Neuronal stem cell (in vitro differentiated cells): ENCODE results near the gene EARS2. TPM values are rescaled to one million over a fixed set of nuclear protein-coding genes. Genes with fewer than 3 reads are reported as not detected.

Source experiments
- DNase-seq: peaks from one replicate; pipeline ENCODE4 v3.0.0-alpha.2; 2013; ENCODE audit warnings: low spot score
- H2AFZ ChIP-seq: one replicate; pipeline ENCODE4 v1.6.1; 2013; ENCODE audit warnings: mild to moderate bottlenecking, low read length, inconsistent platforms
- H2AK5ac ChIP-seq: 2 replicates; pipeline ENCODE4 v1.6.1; 2013; ENCODE audit warnings: low read depth, mild to moderate bottlenecking, inconsistent platforms, low read length, moderate library complexity, mixed read lengths
- H2BK120ac ChIP-seq: 2 replicates; pipeline ENCODE4 v1.6.1; 2013; ENCODE audit warnings: low read depth, mild to moderate bottlenecking, inconsistent platforms, low read length, moderate library complexity, mixed read lengths
- H2BK12ac ChIP-seq: one replicate; pipeline ENCODE4 v1.6.1; 2013; ENCODE audit warnings: low read length, inconsistent platforms
- H2BK15ac ChIP-seq: 2 replicates; pipeline ENCODE4 v1.6.1; 2013; ENCODE audit warnings: mild to moderate bottlenecking, low read length, inconsistent platforms, mixed read lengths
- H2BK5ac ChIP-seq: one replicate; pipeline ENCODE4 v1.6.1; 2013; ENCODE audit warnings: inconsistent platforms, mild to moderate bottlenecking, low read length, moderate library complexity
- H3K14ac ChIP-seq: one replicate; pipeline ENCODE4 v1.6.1; 2013; ENCODE audit warnings: low read length, inconsistent platforms
- H3K18ac ChIP-seq: 2 replicates; pipeline ENCODE4 v1.6.1; 2013; ENCODE audit warnings: low read length, inconsistent platforms
- H3K23ac ChIP-seq: 2 replicates; pipeline ENCODE4 v1.6.1; 2013; ENCODE audit warnings: low read depth, mild to moderate bottlenecking, mixed read lengths, low read length, inconsistent platforms; ENCODE audit not compliant: poor library complexity
- H3K27ac ChIP-seq: replicated peaks from 3 replicates; pipeline ENCODE4 v1.5.1; 2013; ENCODE audit warnings: low read length, inconsistent platforms
- H3K27me3 ChIP-seq, 3 experiments: 2 replicates each; pipeline ENCODE4 v1.6.1; 2013; ENCODE audit warnings: low read length in 3 of 3, mild to moderate bottlenecking in 2 of 3, inconsistent platforms in 1 of 3, low read depth in 1 of 3, mixed read lengths in 1 of 3, moderate library complexity in 1 of 3; ENCODE audit not compliant: control insufficient read depth in 3 of 3, insufficient read depth in 3 of 3
- H3K36me3 ChIP-seq, 2 donors: replicated peaks in 1 of 2; 2 replicates each; pipeline ENCODE4 v1.6.1; 2013; ENCODE audit warnings: low read length in 2 of 2; ENCODE audit not compliant: control insufficient read depth in 2 of 2, insufficient read depth in 2 of 2
- H3K4ac ChIP-seq: 2 replicates; pipeline ENCODE4 v1.6.1; 2013; ENCODE audit warnings: inconsistent platforms, mild to moderate bottlenecking, low read length, moderate library complexity
- H3K4me1 ChIP-seq, 2 donors: 1 replicate in 1 of 2; 2 replicates in 1 of 2; pipeline ENCODE4 v1.6.1; 2013; ENCODE audit warnings: low read length in 2 of 2, low read depth in 1 of 2; ENCODE audit not compliant: control insufficient read depth in 2 of 2, insufficient read depth in 1 of 2
- H3K4me2 ChIP-seq: one replicate; pipeline ENCODE4 v1.6.1; 2013; ENCODE audit warnings: mild to moderate bottlenecking, low read length, inconsistent platforms; ENCODE audit not compliant: insufficient read depth, poor library complexity, severe bottlenecking
- H3K4me3 ChIP-seq, 2 donors: 2 replicates each; pipeline ENCODE4 v1.5.1; 2013; ENCODE audit warnings: low read length in 2 of 2, mild to moderate bottlenecking in 2 of 2, inconsistent platforms in 1 of 2, moderate library complexity in 1 of 2
- H3K79me1 ChIP-seq: one replicate; pipeline ENCODE4 v1.6.1; 2013; ENCODE audit warnings: low read depth, mild to moderate bottlenecking, inconsistent platforms, low read length, moderate library complexity
- H3K9ac ChIP-seq: one replicate; pipeline ENCODE4 v1.6.1; 2013; ENCODE audit warnings: mild to moderate bottlenecking, low read depth, low read length, inconsistent platforms; ENCODE audit not compliant: poor library complexity
- H3K9me3 ChIP-seq, 2 donors: replicated peaks in 1 of 2; 2 replicates each; pipeline versions ENCODE3 to v1.6.1; 2013; ENCODE audit warnings: low read length in 2 of 2, mild to moderate bottlenecking in 2 of 2, inconsistent platforms in 1 of 2, low read depth in 1 of 2, mixed read lengths in 1 of 2, moderate library complexity in 1 of 2; ENCODE audit not compliant: control insufficient read depth in 2 of 2, insufficient read depth in 1 of 2
- H4K8ac ChIP-seq: one replicate; pipeline ENCODE4 v1.6.1; 2013; ENCODE audit warnings: low read depth, mild to moderate bottlenecking, inconsistent platforms, low read length, moderate library complexity
- H4K91ac ChIP-seq: one replicate; pipeline ENCODE4 v1.6.1; 2013; ENCODE audit warnings: low read length, low read depth, mild to moderate bottlenecking, inconsistent platforms; ENCODE audit not compliant: poor library complexity
- WGBS, 2 donors: extraction: QIAGEN DNeasy Blood & Tissue Kit; methylation state at CpG; one replicate each; pipeline ENCODE4 v1.1.7; 2013; ENCODE audit warnings: missing lambda C conversion rate in 2 of 2, mixed read lengths in 1 of 2; ENCODE audit not compliant: insufficient read length in 2 of 2, insufficient replicate concordance in 1 of 2; ENCODE audit errors: extremely low coverage in 2 of 2; 5-methylcytosine and 5-hydroxymethylcytosine counted together
- polyA plus RNA-seq, 2 experiments: library from polyadenylated mRNA; stranded (reverse); fragments of 200-250 nt; gene quantifications; one replicate each; pipeline ENCODE4 v1.2.3, GENCODE V29; 2013

The EARS2 gene
- polyA plus RNA-seq (2013, experiment 1 of 2) = 12.1 TPM
- 11.5 TPM for polyA plus RNA-seq (2013, experiment 2 of 2)

- H3K4ac ChIP-seq = no peak within 1 kb of the TSS
- no CpG with 5 or more reads among the region's 65 CpGs for WGBS, 2 donors
- no peak within 1 kb of the TSS for H2BK120ac ChIP-seq
Observed at GRCh38 chr16:23556881-23557778, at the start of gene EARS2, which contains the start of gene UBFD1. Gene EARS2 (minus strand): TSS chr16:23557350. CDS start chr16:23557343, 7 bp downstream. Gene UBFD1 (plus strand): TSS chr16:23557727. CDS start chr16:23557743, 16 bp downstream.

DNA sequence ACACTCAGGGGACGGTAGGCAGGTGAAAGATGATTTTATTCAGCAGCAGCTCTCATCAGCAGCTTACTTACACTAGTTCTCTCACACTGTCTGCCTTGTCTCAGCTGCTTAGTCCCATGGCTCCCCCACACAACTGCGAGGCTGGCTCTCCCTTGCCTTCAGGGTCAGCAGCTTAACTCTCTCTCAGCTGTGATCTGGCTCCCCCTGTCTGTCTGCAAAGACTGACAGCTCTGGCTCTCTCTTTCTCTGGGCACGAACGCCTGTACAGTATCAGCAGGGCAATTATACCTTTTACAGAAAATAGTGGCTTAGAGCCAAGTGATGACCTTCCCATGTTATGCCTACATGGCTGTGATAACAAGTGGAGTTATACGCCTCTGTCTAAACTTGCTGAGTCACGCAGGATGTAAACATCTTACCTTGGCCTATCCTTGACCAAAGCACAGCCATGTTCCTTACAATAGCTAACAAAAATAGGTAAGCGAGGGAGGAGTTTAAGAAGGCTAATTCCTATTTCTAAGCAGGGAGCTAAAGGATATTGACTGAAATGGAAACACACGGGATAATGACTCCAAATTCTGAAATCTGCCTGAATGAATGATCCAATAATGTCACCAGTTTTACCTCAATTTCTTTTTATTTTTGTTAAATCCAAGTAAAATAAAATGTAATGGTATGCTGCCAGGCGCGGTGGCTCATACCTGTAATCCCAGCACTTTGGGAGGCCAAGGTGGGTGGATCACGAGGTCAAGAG, 40.0 kb upstream of the EARS2 start:
- Histone ChIP-seq H3K14ac (no peak overlapping the region), H3K4me1 (peaks cover 4 to 11% of the 10 kb centered on the region in 2 donors), H2BK5ac (no peak overlapping the region), H3K27me3 (no peaks in the 10 kb centered on the region), H3K79me1 (peaks cover 5% of the 10 kb centered on the region), H3K4me2 (no peak overlapping the region), H4K8ac (no peak overlapping the region), H2AK5ac (no peak overlapping the region), H3K23ac (no peak overlapping the region), H2AFZ (peak overlapping the region; percentile 94), H3K18ac (no peak overlapping the region), H3K9ac (no peak overlapping the region), H4K91ac (no peak overlapping the region), H2BK12ac (no peak overlapping the region), H2BK120ac (no peak overlapping the region), H2BK15ac (no peak overlapping the region), H3K4ac (no peak overlapping the region), H3K27ac (no peak overlapping the region), H3K4me3 (no peak overlapping the region), H3K36me3 (peaks cover 9 to 34% of the 10 kb centered on the region in 2 donors), H3K9me3 (no peaks in the 10 kb centered on the region)
- no peak for DNase-seq
- WGBS, 2 donors = no CpG with 5 or more reads among the region's 11 CpGs

More at GRCh38 chr16:23556881-23557778, at the start of gene EARS2, which contains the start of gene UBFD1:
- H3K36me3 ChIP-seq = peaks cover 20 to 56% of the 10 kb centered on the region in 2 donors
- no peak within 1 kb of the TSS for H3K14ac ChIP-seq
- peak within 1 kb of the TSS; percentile 67 to 96 for H3K4me3 ChIP-seq
- H4K91ac ChIP-seq = no peak within 1 kb of the TSS
- no peak within 1 kb of the TSS for H2BK12ac ChIP-seq
- H3K9ac ChIP-seq = peak within 1 kb of the TSS; percentile 91
- H3K18ac ChIP-seq = peak within 1 kb of the TSS; percentile 92
- H3K9me3 ChIP-seq = no peaks in the 10 kb centered on the region
- H3K4me2 ChIP-seq = peak within 1 kb of the TSS; percentile 72
- peak within 1 kb of the TSS; percentile 95 for H2AFZ ChIP-seq
- DNase-seq = peak; percentile 99
- peak within 1 kb of the TSS; percentile 89 for H2BK5ac ChIP-seq
- H3K23ac ChIP-seq = peak within 1 kb of the TSS; percentile 95
- H3K79me1 ChIP-seq = peaks cover 7% of the 10 kb centered on the region
- peak within 1 kb of the TSS; percentile 49 for H2AK5ac ChIP-seq
- no peak within 1 kb of the TSS for H4K8ac ChIP-seq
- no peaks in the 10 kb centered on the region for H3K27me3 ChIP-seq
- H2BK15ac ChIP-seq = peak within 1 kb of the TSS; percentile 68
- peak within 1 kb of the TSS; percentile 60 for H3K27ac ChIP-seq
- H3K4me1 ChIP-seq = peaks cover 0 to 1% of the 10 kb centered on the region in 2 donors

DNA sequence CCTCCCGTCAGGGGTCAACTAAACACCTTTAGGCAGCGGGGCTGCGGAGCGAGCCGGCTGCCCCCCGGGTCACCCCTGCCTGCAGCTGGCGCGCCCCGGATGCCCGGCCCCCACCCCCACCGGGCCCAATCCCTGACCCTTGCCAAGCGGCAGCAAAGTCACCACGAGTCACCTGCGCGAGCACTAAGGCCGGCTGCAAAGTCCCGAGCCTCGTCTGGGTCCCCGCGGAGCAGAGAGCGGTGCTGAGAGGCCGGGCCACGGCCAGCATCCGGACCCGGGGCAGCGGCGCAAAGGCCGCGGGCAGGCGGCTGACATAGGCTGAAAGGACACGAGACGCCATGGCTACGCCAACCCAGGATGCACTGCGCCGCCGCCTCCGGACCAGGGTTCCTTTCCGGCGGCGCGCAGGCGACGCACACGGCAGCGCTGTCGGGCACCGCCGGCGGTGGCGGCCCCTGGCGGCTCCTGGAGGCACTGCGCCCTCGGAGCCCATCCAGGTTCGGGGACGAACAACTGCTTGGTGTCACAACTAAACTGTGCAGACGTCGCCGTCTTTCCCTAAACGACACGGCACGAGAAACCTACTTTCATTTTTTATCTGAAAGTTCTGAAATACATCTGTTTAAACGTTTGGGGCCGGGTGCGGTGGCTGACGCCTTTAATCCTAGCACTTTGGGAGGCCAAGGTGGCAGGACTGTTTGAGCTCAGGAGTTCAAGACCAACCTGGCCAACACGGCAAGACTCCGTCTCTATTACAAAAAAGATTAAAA, 39.0 kb upstream of the EARS2 start, which contains the start of gene NDUFAB1:
Gene NDUFAB1, minus strand, starts transcription at position 366 of the 770 bp plus-strand sequence. Its CDS starts 26 bp downstream, at position 340.
- peak within 1 kb of the TSS; percentile 91 for H3K14ac ChIP-seq
- peak within 1 kb of the TSS; percentile 93 for H3K4me2 ChIP-seq
- H3K4me3 ChIP-seq = peak within 1 kb of the TSS; percentile 98 to 99
- no peak within 1 kb of the TSS for H2BK15ac ChIP-seq
- no peaks in the 10 kb centered on the region for H3K27me3 ChIP-seq
- WGBS, 2 donors = no CpG with 5 or more reads among the region's 67 CpGs
- peak within 1 kb of the TSS; percentile 72 for H3K4ac ChIP-seq
- DNase-seq = peak; percentile 89
- H4K8ac ChIP-seq = no peak within 1 kb of the TSS
- H4K91ac ChIP-seq = no peak within 1 kb of the TSS
- H3K23ac ChIP-seq = peak within 1 kb of the TSS; percentile 73
- peaks cover 5% of the 10 kb centered on the region for H3K79me1 ChIP-seq
- peaks cover 11 to 36% of the 10 kb centered on the region in 2 donors for H3K36me3 ChIP-seq
- no peak within 1 kb of the TSS for H2BK12ac ChIP-seq
- H2AFZ ChIP-seq = peak within 1 kb of the TSS; percentile 94
- no peak within 1 kb of the TSS for H2BK120ac ChIP-seq
- peak within 1 kb of the TSS; percentile 98 for H3K18ac ChIP-seq
- H3K27ac ChIP-seq = peak within 1 kb of the TSS; percentile 57
- H2AK5ac ChIP-seq = peak within 1 kb of the TSS; percentile 98
- H2BK5ac ChIP-seq = peak within 1 kb of the TSS; percentile 0
- peaks cover 4 to 11% of the 10 kb centered on the region in 2 donors for H3K4me1 ChIP-seq
- no peaks in the 10 kb centered on the region for H3K9me3 ChIP-seq
- H3K9ac ChIP-seq = peak within 1 kb of the TSS; percentile 91
